ENCODE results near the gene EXOC7. TPM values are rescaled to one million over a fixed set of nuclear protein-coding genes. Genes with fewer than 3 reads are reported as not detected.

EXOC7 gene
- total RNA-seq, 1 experiment from 2014 or later, result 133 TPM

DNA sequence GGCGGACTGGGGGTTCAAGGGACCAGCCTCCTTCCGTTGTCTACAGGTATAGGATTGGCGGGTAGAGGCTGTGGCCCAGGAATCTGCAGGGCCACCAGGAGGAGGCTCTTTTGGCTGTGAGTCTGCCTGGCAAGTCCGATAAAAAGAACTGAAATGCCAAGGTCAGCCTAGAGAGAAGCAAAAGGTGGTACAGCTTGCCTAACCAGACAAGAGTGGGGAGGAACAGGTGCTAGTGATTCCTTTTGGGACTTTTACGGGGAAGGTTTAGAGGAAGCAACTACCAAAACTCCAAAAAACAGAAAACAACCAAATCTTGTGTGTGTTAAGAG, 70.8 kb downstream of the EXOC7 start:
- no peak overlapping the region for H3K4me3 ChIP-seq
- no peak overlapping the region for H3K27ac ChIP-seq
- DNase-seq (ENCODE audit: low read depth in 1 of 2, low spot score in 2 of 2), result no peak
- H3K9me3 ChIP-seq (replicated peaks), result no peaks in the 10 kb centered on the region
- H3K27me3 ChIP-seq (replicated peaks), result no peaks in the 10 kb centered on the region
- peaks cover 9% of the 10 kb centered on the region for H3K36me3 ChIP-seq
- H3K4me1 ChIP-seq (replicated peaks), result peaks cover 16% of the 10 kb centered on the region

DNA sequence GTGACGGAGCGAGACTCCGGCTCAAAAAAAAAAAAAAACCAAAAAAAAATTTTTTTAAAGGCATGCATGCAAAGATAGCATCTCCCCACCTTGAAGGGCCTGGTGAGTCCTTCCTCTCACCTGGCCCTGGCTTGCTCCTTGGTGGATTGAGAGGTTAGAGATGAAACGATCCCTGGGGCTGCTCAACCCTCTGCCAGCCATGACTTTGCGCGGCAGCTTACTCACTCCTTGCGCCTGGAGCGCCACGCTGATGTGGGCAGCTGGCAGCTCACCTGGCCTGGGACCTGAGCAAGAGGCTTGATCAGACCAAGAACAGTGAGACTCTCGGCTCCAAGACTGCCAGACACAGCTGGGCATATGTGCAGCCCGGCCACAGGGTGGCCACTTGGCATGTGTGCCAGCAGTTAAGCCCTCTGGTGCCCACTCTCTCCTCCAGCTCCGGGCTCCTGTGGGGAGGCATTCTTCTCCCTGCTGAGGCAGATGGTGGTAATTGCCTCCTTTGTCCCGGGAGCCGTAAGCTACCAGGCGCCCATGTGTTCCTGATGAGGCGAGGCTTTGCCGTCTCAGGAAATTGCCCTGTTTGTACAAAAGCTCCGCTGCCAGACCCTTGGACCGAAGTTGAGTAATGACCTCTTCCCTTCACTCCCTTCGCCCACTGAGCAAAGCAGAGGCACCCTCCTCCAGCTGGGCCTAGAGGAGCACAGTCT, 71.4 kb downstream of the EXOC7 start:
- Histone ChIP-seq H3K36me3 (peaks cover 7% of the 10 kb centered on the region; the same call in 1 of the 2 replicates), H3K27me3 (replicated peaks) (no peaks in the 10 kb centered on the region)

More for the DNA sequence above, 71.4 kb downstream of the EXOC7 start:
- Histone ChIP-seq H3K9me3 (replicated peaks) (no peaks in the 10 kb centered on the region), H3K4me1 (replicated peaks) (peaks cover 16% of the 10 kb centered on the region), H3K4me3 (no peak overlapping the region), H3K27ac (no peak overlapping the region)
- no peak for DNase-seq (ENCODE audit: low read depth in 1 of 2, low spot score in 2 of 2)

Other genes starting within 250 kb of the EXOC7 start
- 22.6 and 28.8 TPM in 2 replicates for gene WBP2, start 248.5 kb downstream of the EXOC7 start, total RNA-seq (2014; rRNA removed; shearing (Covaris generic))
- gene TRIM47, start 225.2 kb downstream of the EXOC7 start, total RNA-seq (2014; rRNA removed; shearing (Covaris generic)), result 11.9 and 17.5 TPM in 2 replicates
- 11.9 and 17.6 TPM in 2 replicates for gene TRIM65, start 206.8 kb downstream of the EXOC7 start, total RNA-seq (2014; rRNA removed; shearing (Covaris generic))
- gene MRPL38, start 198.9 kb downstream of the EXOC7 start, total RNA-seq (2014; rRNA removed; shearing (Covaris generic)), result 54.0 and 55.7 TPM in 2 replicates
- gene FBF1, start 162.7 kb downstream of the EXOC7 start, total RNA-seq (2014; rRNA removed; shearing (Covaris generic)), result 20.1 and 29.0 TPM in 2 replicates
- 32.0 and 33.4 TPM in 2 replicates for gene ACOX1, start 124.6 kb downstream of the EXOC7 start, total RNA-seq (2014; rRNA removed; shearing (Covaris generic))
- 26.9 and 31.0 TPM in 2 replicates for gene TEN1, start 124.5 kb downstream of the EXOC7 start, total RNA-seq (2014; rRNA removed; shearing (Covaris generic))
- gene CDK3, start 102.9 kb downstream of the EXOC7 start, total RNA-seq (2014; rRNA removed; shearing (Covaris generic)), result 2.0 and 5.1 TPM in 2 replicates
- gene EVPL, start 76.5 kb downstream of the EXOC7 start, total RNA-seq (2014; rRNA removed; shearing (Covaris generic)), result not detected in 2 replicates
- gene SRP68, start 31.3 kb downstream of the EXOC7 start, total RNA-seq (2014; rRNA removed; shearing (Covaris generic)), result 38.4 and 48.1 TPM in 2 replicates
- 0.18 TPM in 1 of 2 replicates, not detected in the other for gene GALR2, start 29.0 kb downstream of the EXOC7 start, total RNA-seq (2014; rRNA removed; shearing (Covaris generic))
- not detected in 2 replicates for gene ZACN, start 24.6 kb downstream of the EXOC7 start, total RNA-seq (2014; rRNA removed; shearing (Covaris generic))
- not detected in 2 replicates for gene FOXJ1, start 37.5 kb upstream of the EXOC7 start, total RNA-seq (2014; rRNA removed; shearing (Covaris generic))
- gene RNF157, start 136.7 kb upstream of the EXOC7 start, total RNA-seq (2014; rRNA removed; shearing (Covaris generic)), result 4.6 and 9.4 TPM in 2 replicates
- gene UBALD2, start 161.6 kb upstream of the EXOC7 start, total RNA-seq (2014; rRNA removed; shearing (Covaris generic)), result 7.6 and 13.7 TPM in 2 replicates
- 2.0 and 4.7 TPM in 2 replicates for gene QRICH2, start 204.5 kb upstream of the EXOC7 start, total RNA-seq (2014; rRNA removed; shearing (Covaris generic))

Measured in SJSA1 (cell line).